BLaER1 (cell line): ENCODE results near the gene NAGS.
A peak's percentile ranks its signal among the peaks of the same experiment; 100 is the strongest.

Source experiments
- H3K27ac ChIP-seq: shearing (Covaris generic); formaldehyde crosslinking; 2 replicates; pipeline ENCODE4 v1.8.1; 2022
- H3K27me3 ChIP-seq: shearing (Covaris generic); formaldehyde crosslinking; 2 replicates; pipeline ENCODE4 v1.8.1; 2022
- H3K36me3 ChIP-seq: shearing (Covaris generic); formaldehyde crosslinking; 2 replicates; pipeline ENCODE4 v1.8.1; 2022
- H3K4me1 ChIP-seq: shearing (Covaris generic); formaldehyde crosslinking; 2 replicates; pipeline ENCODE4 v1.8.1; 2022
- H3K4me2 ChIP-seq: shearing (Covaris generic); formaldehyde crosslinking; 2 replicates; pipeline ENCODE4 v1.8.1; 2022
- H3K4me3 ChIP-seq: shearing (Covaris generic); formaldehyde crosslinking; 2 replicates; pipeline ENCODE4 v1.8.1; 2022
- H3K9ac ChIP-seq: shearing (Covaris generic); formaldehyde crosslinking; 2 replicates; pipeline ENCODE4 v1.8.1; 2022
- H3K9me3 ChIP-seq: shearing (Covaris generic); formaldehyde crosslinking; 2 replicates; pipeline ENCODE4 v1.8.1; 2022
- H4K20me1 ChIP-seq: shearing (Covaris generic); formaldehyde crosslinking; 2 replicates; pipeline ENCODE4 v1.8.1; 2022
- Cebpa-rat ChIP-seq: shearing (Covaris generic); IDR thresholded peaks from 2 replicates; pipeline ENCODE4 v1.8.1; 2022

Gene NAGS

DNA sequence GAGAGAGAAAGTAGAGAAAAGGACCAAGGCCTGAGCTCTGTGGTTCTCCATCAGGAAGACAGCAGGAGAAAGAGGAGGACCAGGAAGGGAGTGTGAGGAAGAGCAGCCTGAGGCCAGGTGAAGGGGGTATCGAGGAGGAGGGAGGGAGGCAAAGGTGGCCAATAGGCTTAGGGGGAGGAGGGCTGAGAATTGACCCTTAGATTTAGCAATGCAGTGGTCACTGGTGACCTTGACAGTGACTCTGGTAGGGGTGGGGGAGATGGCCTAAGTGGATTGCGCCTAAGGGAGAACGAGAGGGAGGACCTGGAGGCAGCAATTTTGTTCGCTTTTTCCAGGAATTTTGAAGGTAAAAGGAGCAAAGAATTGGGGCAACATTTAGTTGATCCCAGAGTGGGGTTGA is 5.4 kb upstream of the NAGS start:
- Histone ChIP-seq H3K27me3 (peaks cover 53% of the 10 kb centered on the region), H3K4me2 (no peak overlapping the region), H3K36me3 (no peaks in the 10 kb centered on the region), H4K20me1 (no peaks in the 10 kb centered on the region), H3K27ac (no peak overlapping the region), H3K9ac (no peak overlapping the region), H3K4me1 (no peaks in the 10 kb centered on the region), H3K9me3 (no peaks in the 10 kb centered on the region), H3K4me3 (no peak overlapping the region)
- no peak for TF ChIP-seq Cebpa-rat

GRCh38 chr17:44000141-44000860 is 4.1 kb upstream of the NAGS start:
- peaks cover 10% of the 10 kb centered on the region for H4K20me1 ChIP-seq
- H3K4me2 ChIP-seq, result no peak overlapping the region
- no peak overlapping the region for H3K4me3 ChIP-seq
- H3K27me3 ChIP-seq, result peaks cover 53% of the 10 kb centered on the region
- H3K27ac ChIP-seq, result no peak overlapping the region
- H3K9me3 ChIP-seq, result no peaks in the 10 kb centered on the region
- no peak for TF ChIP-seq Cebpa-rat
- no peak overlapping the region for H3K9ac ChIP-seq
- H3K36me3 ChIP-seq, result no peaks in the 10 kb centered on the region
- peaks cover 7% of the 10 kb centered on the region; the same call in 1 of the 2 replicates for H3K4me1 ChIP-seq

GRCh38 chr17:44000871-44001460 is 3.5 kb upstream of the NAGS start:
- peaks cover 58% of the 10 kb centered on the region for H3K27me3 ChIP-seq
- no peaks in the 10 kb centered on the region for H3K36me3 ChIP-seq
- no peak overlapping the region for H3K4me2 ChIP-seq
- no peaks in the 10 kb centered on the region for H3K9me3 ChIP-seq
- no peak overlapping the region for H3K4me3 ChIP-seq
- no peak for TF ChIP-seq Cebpa-rat
- H3K27ac ChIP-seq, result no peak overlapping the region
- no peak overlapping the region for H3K9ac ChIP-seq
- peaks cover 8% of the 10 kb centered on the region; the same call in 1 of the 2 replicates for H3K4me1 ChIP-seq
- H4K20me1 ChIP-seq, result peaks cover 17% of the 10 kb centered on the region

- Histone ChIP-seq H3K9ac (no peak overlapping the region), H4K20me1 (peaks cover 22% of the 10 kb centered on the region), H3K27ac (no peak overlapping the region), H3K27me3 (peaks cover 58% of the 10 kb centered on the region), H3K4me3 (no peak overlapping the region), H3K4me1 (peaks cover 13% of the 10 kb centered on the region), H3K36me3 (no peaks in the 10 kb centered on the region), H3K9me3 (no peaks in the 10 kb centered on the region), H3K4me2 (no peak overlapping the region)
- no peak for TF ChIP-seq Cebpa-rat
These were observed 2.9 kb upstream of the NAGS start for GRCh38 chr17:44001461-44001920.

DNA sequence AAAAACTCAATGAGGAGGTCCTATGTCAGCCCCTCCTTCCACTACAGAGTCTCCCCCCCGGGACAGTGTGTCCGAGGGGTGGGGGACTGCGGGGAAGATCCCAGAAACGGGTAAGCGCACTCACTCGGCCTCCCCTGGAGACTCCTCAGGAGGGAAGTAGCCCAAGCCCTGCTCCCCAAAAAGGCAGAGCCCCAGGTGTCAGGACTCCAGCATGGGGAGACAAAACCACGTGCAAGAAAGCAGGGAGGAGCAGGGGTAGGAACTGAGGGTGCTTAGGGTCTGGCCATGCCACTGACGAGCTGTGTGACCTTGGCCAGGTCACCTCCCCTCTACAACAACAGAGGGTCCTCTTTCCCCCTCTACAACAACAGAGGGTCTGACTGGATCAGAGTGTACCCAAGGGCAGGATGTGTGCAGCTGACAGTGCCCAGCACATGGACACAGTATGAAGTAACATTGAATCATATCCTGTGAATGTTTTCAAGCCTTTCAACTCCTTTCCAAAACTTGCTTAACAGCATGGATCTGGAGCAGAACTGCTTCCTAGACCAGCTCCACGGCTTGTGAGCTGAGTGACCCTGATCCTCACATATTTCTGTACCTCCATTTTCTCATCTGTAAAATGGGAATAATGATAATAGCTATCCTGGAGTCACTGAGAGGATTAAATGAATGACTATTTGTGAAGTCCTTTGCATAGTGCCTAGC is 2.1 kb upstream of the NAGS start:
- H3K27ac ChIP-seq, result no peak overlapping the region
- TF ChIP-seq Cebpa-rat, result no peak
- H3K36me3 ChIP-seq, result no peaks in the 10 kb centered on the region
- no peaks in the 10 kb centered on the region for H3K9me3 ChIP-seq
- no peak overlapping the region for H3K4me3 ChIP-seq
- peaks cover 66% of the 10 kb centered on the region for H3K27me3 ChIP-seq
- H4K20me1 ChIP-seq, result peaks cover 23% of the 10 kb centered on the region
- peaks cover 17% of the 10 kb centered on the region for H3K4me1 ChIP-seq
- no peak overlapping the region for H3K9ac ChIP-seq
- no peak overlapping the region for H3K4me2 ChIP-seq

DNA sequence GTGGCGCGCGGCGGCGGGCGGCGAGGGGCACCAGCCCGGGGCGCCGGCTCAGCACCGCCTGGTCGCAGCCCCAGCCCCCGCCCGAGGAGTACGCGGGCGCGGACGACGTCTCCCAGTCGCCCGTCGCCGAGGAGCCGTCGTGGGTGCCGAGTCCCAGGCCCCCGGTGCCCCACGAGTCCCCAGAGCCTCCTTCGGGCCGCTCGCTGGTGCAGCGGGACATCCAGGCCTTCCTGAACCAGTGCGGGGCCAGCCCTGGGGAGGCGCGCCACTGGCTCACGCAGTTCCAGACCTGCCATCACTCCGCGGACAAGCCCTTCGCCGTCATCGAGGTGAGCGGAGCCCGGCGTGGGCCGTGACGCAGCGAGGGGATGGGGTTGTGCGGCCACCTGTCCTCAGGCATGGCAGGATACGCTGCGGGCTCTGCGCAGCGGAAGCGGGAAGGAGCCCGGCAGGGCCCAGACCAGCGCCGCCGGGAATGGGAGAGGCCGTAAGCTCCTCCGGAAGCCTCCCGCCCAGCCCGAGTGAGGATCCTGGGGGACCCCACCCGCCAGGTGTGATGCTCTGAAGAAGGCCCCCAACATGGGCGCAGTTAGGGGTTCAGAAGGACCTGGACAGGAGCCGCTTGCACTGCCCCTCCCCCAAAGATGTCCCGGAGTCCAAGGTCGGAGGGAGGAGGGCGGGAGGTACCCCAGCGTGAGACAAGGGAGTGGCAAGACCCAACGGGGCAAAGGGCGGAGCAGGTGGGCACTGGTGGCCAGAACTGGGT is 522 bp downstream of the NAGS start:
- no peak overlapping the region for H3K27ac ChIP-seq
- H3K27me3 ChIP-seq, result peaks cover 68% of the 10 kb centered on the region
- H4K20me1 ChIP-seq, result peaks cover 27% of the 10 kb centered on the region
- peaks cover 36% of the 10 kb centered on the region for H3K4me1 ChIP-seq
- H3K4me3 ChIP-seq, result 0 out of 2 replicates have a peak overlapping the region, but pooled peaks have one; percentile 11
- no peak overlapping the region for H3K4me2 ChIP-seq
- no peaks in the 10 kb centered on the region for H3K9me3 ChIP-seq
- H3K9ac ChIP-seq, result no peak overlapping the region
- H3K36me3 ChIP-seq, result peaks cover 6% of the 10 kb centered on the region; the same call in 1 of the 2 replicates
- TF ChIP-seq Cebpa-rat, result no peak

GRCh38 chr17:44005527-44006271 is 1.3 kb downstream of the NAGS start:
- H3K4me2 ChIP-seq, result peak overlapping the region; percentile 100
- H3K4me1 ChIP-seq, result peaks cover 37% of the 10 kb centered on the region
- H3K27me3 ChIP-seq, result peaks cover 68% of the 10 kb centered on the region
- H3K4me3 ChIP-seq, result peak overlapping the region; percentile 75
- H3K9ac ChIP-seq, result no peak overlapping the region
- H3K36me3 ChIP-seq, result peaks cover 11% of the 10 kb centered on the region; the same call in 1 of the 2 replicates
- H3K27ac ChIP-seq, result no peak overlapping the region
- H3K9me3 ChIP-seq, result no peaks in the 10 kb centered on the region
- H4K20me1 ChIP-seq, result peaks cover 27% of the 10 kb centered on the region
- no peak for TF ChIP-seq Cebpa-rat

DNA sequence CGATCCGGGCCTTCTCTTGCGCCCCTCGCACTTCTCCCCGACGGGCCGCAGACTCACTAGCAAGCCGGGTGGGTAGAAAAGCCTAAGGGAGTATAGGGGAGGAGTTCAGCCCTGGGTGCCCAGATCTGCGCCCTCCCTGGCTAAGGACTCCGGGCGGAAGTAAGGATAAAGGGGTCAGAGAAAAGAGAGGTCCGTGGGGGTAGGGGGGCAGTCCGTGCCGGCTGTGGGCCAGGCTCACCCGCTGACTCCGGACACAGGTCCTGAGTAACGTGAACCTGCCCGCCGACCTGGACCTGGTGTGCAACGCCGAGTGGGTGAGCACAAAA is 1.8 kb downstream of the NAGS start:
- H3K4me1 ChIP-seq, result peaks cover 43% of the 10 kb centered on the region
- H3K27ac ChIP-seq, result no peak overlapping the region
- peak overlapping the region; percentile 28; the same call in 1 of the 2 replicates for H3K9ac ChIP-seq
- H4K20me1 ChIP-seq, result peaks cover 27% of the 10 kb centered on the region
- peak overlapping the region; percentile 100 for H3K4me2 ChIP-seq
- no peak for TF ChIP-seq Cebpa-rat
- H3K9me3 ChIP-seq, result no peaks in the 10 kb centered on the region
- peaks cover 63% of the 10 kb centered on the region for H3K27me3 ChIP-seq
- peaks cover 15% of the 10 kb centered on the region; the same call in 1 of the 2 replicates for H3K36me3 ChIP-seq
- H3K4me3 ChIP-seq, result peak overlapping the region; percentile 75
